Mesodermal cell (in vitro differentiated cells): ENCODE measurements around the gene TP53BP1.
A peak's percentile ranks its signal among the peaks of the same experiment; 100 is the strongest.

ENCODE experiments used
- H3K27ac ChIP-seq: 2 replicates; pipeline ENCODE4 v1.7.0; 2013; ENCODE audit warnings: mild to moderate bottlenecking, low read depth, low read length, moderate library complexity; ENCODE audit not compliant: severe bottlenecking
- H3K36me3 ChIP-seq: 2 replicates; pipeline ENCODE4 v1.7.1; 2013; ENCODE audit warnings: mild to moderate bottlenecking, low read length, moderate library complexity; ENCODE audit not compliant: control insufficient read depth, insufficient read depth
- H3K4me1 ChIP-seq: one replicate; pipeline ENCODE4 v1.7.1; 2013; ENCODE audit warnings: mild to moderate bottlenecking, low read length; ENCODE audit not compliant: insufficient read depth, control insufficient read depth, poor library complexity, severe bottlenecking
- H3K4me3 ChIP-seq: 2 replicates; pipeline ENCODE4 v1.7.0; 2013; ENCODE audit warnings: low read length, control low read depth, mild to moderate bottlenecking; ENCODE audit not compliant: insufficient read depth, poor library complexity, severe bottlenecking; ENCODE audit errors: extremely low read depth
- H3K9me3 ChIP-seq: 2 replicates; pipeline ENCODE4 v1.7.1; 2013; ENCODE audit warnings: mild to moderate bottlenecking, low read length, moderate library complexity; ENCODE audit not compliant: control insufficient read depth
- WGBS, 2 experiments: methylation state at CpG; one replicate each; pipeline ENCODE4 v1.1.5; 2013; ENCODE audit warnings: missing lambda C conversion rate in 2 of 2; ENCODE audit not compliant: insufficient coverage in 2 of 2; 5-methylcytosine and 5-hydroxymethylcytosine counted together

The TP53BP1 gene

DNA sequence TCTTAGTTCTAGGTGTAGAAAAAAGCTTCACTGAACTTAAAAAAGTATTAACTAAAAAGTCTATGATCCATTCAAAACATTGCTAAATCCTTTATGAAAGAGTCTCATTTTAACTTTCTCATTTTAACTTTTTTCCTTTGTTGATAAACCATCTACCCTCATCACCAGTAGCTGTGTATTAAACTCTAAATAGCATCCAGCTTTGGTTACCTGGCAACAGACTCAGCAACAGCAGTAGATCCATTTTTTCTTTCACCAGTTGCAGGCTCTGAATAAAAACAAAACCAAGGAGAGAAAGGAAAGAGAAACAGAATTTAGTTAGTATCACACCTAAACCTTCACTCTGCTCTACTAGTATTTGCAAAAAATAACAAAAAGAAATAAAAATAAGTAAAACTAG lies 51.6 kb downstream of the TP53BP1 start:
- H3K9me3 ChIP-seq = no peaks in the 10 kb centered on the region
- peaks cover 70% of the 10 kb centered on the region for H3K36me3 ChIP-seq
- peaks cover 3% of the 10 kb centered on the region for H3K4me1 ChIP-seq
- H3K4me3 ChIP-seq = no peak overlapping the region
- peak overlapping the region; percentile 85 for H3K27ac ChIP-seq

DNA sequence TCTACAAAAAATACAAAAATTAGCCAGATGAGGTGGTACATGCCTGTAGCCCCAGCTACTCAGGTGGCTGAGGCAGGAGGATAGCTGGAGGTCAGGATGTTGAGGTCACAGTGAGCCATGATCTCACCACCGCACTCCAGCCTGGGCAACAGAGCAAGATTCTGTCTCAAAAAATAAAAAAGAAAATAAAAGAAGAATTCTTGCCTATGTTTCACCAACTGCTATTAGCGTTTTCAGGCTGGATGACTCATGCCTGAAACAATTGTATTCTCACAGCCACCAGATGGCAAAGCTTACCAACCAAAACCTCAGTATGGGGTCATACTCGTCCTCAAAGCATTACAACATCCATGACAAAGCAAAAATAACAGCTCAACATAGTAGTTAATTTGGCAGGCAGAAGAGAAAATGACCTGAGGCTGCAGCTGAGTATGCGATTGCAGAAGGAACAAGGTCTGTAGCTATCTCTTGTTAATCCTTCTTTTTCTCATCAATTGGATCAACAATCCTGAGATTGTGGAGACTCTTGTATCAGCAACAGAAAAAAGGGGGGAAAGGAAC lies 52.2 kb downstream of the TP53BP1 start:
- Histone ChIP-seq H3K4me1 (peaks cover 3% of the 10 kb centered on the region), H3K4me3 (no peak overlapping the region), H3K36me3 (peaks cover 70% of the 10 kb centered on the region), H3K27ac (peak overlapping the region; percentile 85), H3K9me3 (no peaks in the 10 kb centered on the region)
- WGBS, 2 experiments = 64 to 71% methylated on average over 1 to 2 of the region's 4 CpGs

DNA sequence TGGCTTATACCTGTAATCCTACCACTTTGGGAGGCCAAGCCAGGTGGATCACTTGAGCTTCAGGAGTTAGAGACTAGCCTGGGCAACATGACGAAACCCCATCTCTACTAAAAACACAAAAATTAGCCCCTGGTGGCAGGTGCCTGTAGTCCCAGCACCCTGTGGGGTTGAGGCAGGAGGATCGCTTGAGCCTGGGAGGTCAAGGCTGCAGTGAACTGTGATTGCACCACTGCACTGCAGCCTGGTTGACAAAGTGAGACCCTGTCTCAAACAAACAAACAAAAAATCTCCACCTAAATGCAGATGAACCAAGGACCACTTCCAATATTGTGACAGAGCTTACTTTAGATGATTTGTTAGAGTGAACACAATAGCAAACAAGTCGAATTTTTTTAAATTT lies 53.7 kb downstream of the TP53BP1 start:
- Histone ChIP-seq H3K36me3 (peaks cover 68% of the 10 kb centered on the region), H3K27ac (no peak overlapping the region), H3K4me1 (peaks cover 3% of the 10 kb centered on the region), H3K9me3 (no peaks in the 10 kb centered on the region), H3K4me3 (no peak overlapping the region)
- WGBS, 2 experiments = 67% methylated on average over 1 of the region's 3 CpGs; no CpG with 5 or more reads in 1 of the 2 experiments

DNA sequence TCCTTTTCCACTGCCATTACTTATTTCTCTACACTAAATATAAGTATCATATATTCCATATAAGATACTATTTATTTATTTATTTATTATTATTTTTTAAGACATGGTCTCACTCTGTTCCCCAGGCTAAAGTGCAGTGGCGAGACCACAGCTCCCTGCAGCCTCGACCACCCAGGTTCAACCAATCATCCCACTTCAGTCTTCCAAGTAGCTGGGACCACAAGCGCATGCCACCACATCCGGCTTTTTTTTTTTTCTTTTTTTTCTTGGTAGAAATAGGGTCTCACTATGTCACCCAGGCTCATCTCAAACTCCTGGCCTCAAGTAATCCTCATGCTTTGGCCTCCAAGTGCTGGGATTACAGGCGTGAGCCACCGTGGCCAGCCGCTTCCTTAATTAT lies 56.6 kb downstream of the TP53BP1 start:
- H3K9me3 ChIP-seq = no peaks in the 10 kb centered on the region
- H3K36me3 ChIP-seq = peaks cover 86% of the 10 kb centered on the region
- no peak overlapping the region for H3K27ac ChIP-seq
- H3K4me3 ChIP-seq = no peak overlapping the region
- H3K4me1 ChIP-seq = peaks cover 3% of the 10 kb centered on the region
- WGBS, 2 experiments = 100% methylated on average over 2 of the region's 7 CpGs; no CpG with 5 or more reads in 1 of the 2 experiments

DNA sequence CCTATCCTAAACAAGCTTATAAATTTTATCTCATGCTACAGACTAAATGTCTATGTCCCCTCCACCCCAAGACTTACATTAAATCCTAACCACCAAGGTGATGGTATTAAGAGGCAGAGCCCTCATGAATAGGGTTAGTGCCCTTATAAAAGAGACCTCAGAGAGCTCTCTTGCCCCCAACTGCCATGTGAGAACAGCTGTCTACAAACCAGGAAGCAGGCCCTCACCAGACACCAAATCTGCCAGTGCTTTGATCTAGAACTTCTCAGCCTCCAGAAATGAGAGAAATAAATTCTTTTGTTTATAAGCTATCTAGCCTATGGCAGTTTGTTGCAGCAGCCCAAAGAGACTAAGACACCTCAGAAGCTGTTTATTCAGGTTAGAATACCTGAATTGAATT lies 58.5 kb downstream of the TP53BP1 start:
- no peak overlapping the region for H3K4me3 ChIP-seq
- no peaks in the 10 kb centered on the region for H3K4me1 ChIP-seq
- H3K36me3 ChIP-seq = peaks cover 90% of the 10 kb centered on the region
- peak overlapping the region; percentile 5 for H3K27ac ChIP-seq
- no peaks in the 10 kb centered on the region for H3K9me3 ChIP-seq

DNA sequence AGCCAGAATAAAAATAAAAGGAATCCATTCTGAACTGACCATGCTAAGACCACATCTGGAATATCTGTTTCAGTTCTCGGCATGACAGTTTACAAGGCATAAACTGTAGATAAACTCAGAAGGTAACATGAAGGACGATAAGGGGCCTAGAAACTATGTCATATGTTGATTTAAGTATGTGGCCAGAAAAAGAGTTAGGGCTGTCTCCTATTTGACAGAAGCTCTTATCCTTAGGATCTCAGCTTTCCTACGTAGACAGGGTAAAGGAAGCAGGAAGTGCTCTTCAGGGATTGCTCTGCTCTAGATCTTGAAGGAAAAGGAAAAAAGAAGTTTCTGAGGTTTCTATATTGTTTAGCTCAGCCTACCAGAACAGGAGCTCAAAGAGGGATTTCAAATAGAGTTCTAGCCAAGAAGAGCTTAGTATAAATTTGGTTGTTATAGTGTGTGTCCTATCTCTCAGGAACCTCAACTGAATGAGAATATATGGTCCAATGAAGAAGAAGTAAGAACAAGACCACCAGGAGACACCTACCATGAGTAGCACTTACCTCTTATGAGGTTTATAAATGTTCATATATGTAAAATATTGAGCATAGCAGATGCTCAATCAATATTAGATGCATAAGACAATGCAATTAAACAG lies 59.2 kb downstream of the TP53BP1 start:
- Histone ChIP-seq H3K4me3 (no peak overlapping the region), H3K9me3 (no peaks in the 10 kb centered on the region), H3K36me3 (peaks cover 84% of the 10 kb centered on the region), H3K27ac (no peak overlapping the region), H3K4me1 (no peaks in the 10 kb centered on the region)
- WGBS, 2 experiments = 86 to 95% methylated on average over 1 to 3 of the region's 3 CpGs

DNA sequence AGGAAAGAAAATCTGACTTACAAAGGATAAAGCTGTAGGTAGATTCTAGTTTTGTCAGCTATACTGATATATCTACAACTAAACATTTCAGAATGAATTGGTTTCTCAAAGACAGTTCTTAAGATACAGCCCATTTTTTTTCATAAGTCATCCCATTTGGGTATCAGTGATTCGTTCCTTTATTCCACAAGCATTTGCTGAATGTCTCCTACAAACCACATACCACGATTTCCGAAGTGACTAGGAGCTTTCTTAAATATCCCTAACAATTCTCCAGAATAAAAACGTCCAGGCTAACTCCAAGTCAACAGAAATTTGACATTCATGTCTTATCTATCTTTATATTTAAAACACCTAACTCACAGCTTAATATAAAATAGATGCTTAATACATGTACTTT lies 59.8 kb downstream of the TP53BP1 start:
- Histone ChIP-seq H3K27ac (no peak overlapping the region), H3K9me3 (no peaks in the 10 kb centered on the region), H3K4me3 (no peak overlapping the region), H3K4me1 (no peaks in the 10 kb centered on the region), H3K36me3 (peaks cover 82% of the 10 kb centered on the region)
- 91 to 93% methylated on average over 4 of the region's 4 CpGs for WGBS, 2 experiments

DNA sequence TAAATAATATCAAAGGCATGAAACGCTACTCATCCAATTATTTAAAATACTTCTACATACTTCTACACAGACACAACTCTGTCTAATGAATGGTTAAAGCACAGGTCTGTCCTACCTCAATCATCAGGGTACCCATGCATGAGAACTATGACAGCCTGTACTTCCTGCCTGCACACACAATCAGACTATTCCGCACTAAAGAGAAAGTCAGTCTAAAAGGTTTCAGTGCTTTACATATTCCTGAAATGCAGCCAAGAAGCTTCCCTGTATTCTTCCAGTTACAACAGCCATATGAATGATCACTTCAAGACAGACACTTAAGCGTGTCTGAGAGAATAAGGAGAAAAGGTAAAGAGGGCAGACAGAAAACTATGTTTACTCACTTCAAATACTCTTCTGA lies 63.3 kb downstream of the TP53BP1 start:
- Histone ChIP-seq H3K4me1 (no peaks in the 10 kb centered on the region), H3K4me3 (no peak overlapping the region), H3K36me3 (peaks cover 85% of the 10 kb centered on the region), H3K27ac (no peak overlapping the region), H3K9me3 (no peaks in the 10 kb centered on the region)
- WGBS, 2 experiments = 100% methylated on average over 1 of the region's 3 CpGs

DNA sequence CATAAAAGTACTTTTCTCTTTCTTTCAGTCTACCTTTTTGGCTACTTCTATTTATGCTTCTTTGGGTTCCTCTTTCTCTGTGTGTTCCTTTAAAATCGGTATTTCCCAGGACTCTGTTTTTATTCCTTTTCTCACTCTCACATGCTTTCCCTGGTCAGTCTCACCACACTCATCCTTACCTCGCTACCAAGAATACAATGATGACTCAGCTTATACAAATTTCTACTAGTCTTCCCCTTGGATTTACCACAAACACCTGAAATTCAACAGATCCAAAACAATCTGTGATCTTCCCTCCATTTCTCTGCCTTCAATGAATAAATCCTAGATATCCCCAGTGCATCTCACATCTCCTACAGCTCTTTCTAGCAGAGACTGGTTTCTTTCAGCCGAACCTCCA lies 69.2 kb downstream of the TP53BP1 start:
- no peak overlapping the region for H3K4me3 ChIP-seq
- peaks cover 92% of the 10 kb centered on the region for H3K36me3 ChIP-seq

DNA sequence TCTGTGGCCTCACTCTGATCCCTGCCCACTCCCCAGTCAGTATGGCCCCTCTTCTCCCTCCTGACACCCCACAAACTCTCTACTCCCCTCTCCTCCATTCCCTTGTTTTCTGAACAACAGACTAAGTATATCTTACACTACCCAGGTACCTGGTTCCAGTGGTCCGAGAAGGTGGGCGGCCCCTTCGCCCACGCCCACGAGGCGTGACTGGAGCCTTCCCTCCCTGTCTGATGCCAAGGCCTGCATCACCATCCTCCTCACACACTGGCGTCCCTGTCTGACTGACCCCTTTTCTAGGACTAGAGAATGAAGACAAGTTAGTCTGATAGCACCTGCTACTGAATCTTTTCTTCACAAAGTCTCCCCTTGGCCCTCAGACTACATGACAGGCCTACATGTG lies 72.1 kb downstream of the TP53BP1 start:
- WGBS, 2 experiments = 92 to 94% methylated on average over 2 to 6 of the region's 7 CpGs
- H3K27ac ChIP-seq = no peak overlapping the region
- no peaks in the 10 kb centered on the region for H3K4me1 ChIP-seq
- no peaks in the 10 kb centered on the region for H3K9me3 ChIP-seq
- peaks cover 94% of the 10 kb centered on the region for H3K36me3 ChIP-seq
- no peak overlapping the region for H3K4me3 ChIP-seq

More for the DNA sequence above, 69.2 kb downstream of the TP53BP1 start:
- Histone ChIP-seq H3K9me3 (no peaks in the 10 kb centered on the region), H3K4me1 (no peaks in the 10 kb centered on the region), H3K27ac (no peak overlapping the region)
- WGBS, 2 experiments = 100% methylated on average over 3 of the region's 3 CpGs

DNA sequence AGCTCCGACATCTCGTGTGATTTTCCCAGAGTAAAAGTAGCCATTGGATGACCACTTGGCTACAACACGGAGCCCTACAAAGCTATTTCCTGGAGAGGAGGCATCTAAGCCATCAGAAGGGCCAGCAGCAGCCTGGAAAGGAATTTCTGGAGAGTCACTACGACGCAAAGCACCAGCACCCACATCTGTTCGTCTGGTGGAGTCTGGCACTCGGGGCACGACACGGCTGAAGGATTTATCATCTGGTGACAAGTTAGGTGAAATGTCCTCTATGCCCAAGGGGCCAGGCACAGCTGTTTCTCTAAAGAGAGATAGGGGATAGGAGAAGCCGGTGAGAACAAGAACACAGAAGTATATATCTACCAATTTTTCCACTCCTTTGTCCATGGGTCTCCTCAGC lies 72.5 kb downstream of the TP53BP1 start:
- Histone ChIP-seq H3K27ac (no peak overlapping the region), H3K9me3 (no peaks in the 10 kb centered on the region), H3K4me1 (no peaks in the 10 kb centered on the region), H3K4me3 (no peak overlapping the region), H3K36me3 (peaks cover 95% of the 10 kb centered on the region)
- WGBS, 2 experiments = 91 to 98% methylated on average over 9 of the region's 10 CpGs
